ENCODE results near the gene FAM107A. TPM values are rescaled to one million over a fixed set of nuclear protein-coding genes. Genes with fewer than 3 reads are reported as not detected.

The FAM107A gene
- total and polyA plus RNA-seq, 2 of the 4 experiments (the other 2 are of a cell fraction), result not detected

- Histone ChIP-seq H2AK9ac (replicated peaks; ENCODE audit: low read depth, low read length, poor library complexity) (no peak overlapping the region), H3K4me2 (ENCODE audit: low read depth, low read length) (no peak overlapping the region), H3K14ac (replicated peaks; ENCODE audit: low read depth, low read length) (no peak overlapping the region), H3K4me3 (ENCODE audit: insufficient read depth, low read depth, low read length) (no peak overlapping the region), H3K9ac (ENCODE audit: low read depth, low read length) (no peak overlapping the region), H3K9me3 (ENCODE audit: control insufficient read depth, insufficient read depth, low read length) (no peaks in the 10 kb centered on the region), H3K18ac (ENCODE audit: low read depth, low read length) (no peak overlapping the region), H2BK15ac (ENCODE audit: low read depth, low read length) (no peak overlapping the region), H4K91ac (ENCODE audit: insufficient read depth, low read depth, low read length) (no peak overlapping the region), H4K8ac (ENCODE audit: low read depth in 2 of 2, low read length in 2 of 2) (no peak overlapping the region), H3K23ac (ENCODE audit: low read depth, low read length) (no peak overlapping the region), H3K4ac (ENCODE audit: low read depth, low read length) (no peak overlapping the region), H3K79me1 (ENCODE audit: low read depth in 1 of 2, low read length in 2 of 2) (no peaks in the 10 kb centered on the region), H4K5ac (ENCODE audit: low read depth, low read length) (no peak overlapping the region), H2BK5ac (ENCODE audit: low read depth, low read length, poor library complexity, severe bottlenecking) (no peak overlapping the region), H3K27me3 (ENCODE audit: control insufficient read depth, insufficient read depth, low read length) (no peaks in the 10 kb centered on the region), H4K20me1 (ENCODE audit: insufficient read depth, low read length) (no peaks in the 10 kb centered on the region), H2BK120ac (ENCODE audit: low read depth, low read length) (no peak overlapping the region), H2AFZ (replicated peaks; ENCODE audit: low read length, poor library complexity) (no peak overlapping the region), H3K4me1 (ENCODE audit: control insufficient read depth, insufficient read depth, low read length) (peaks cover 16% of the 10 kb centered on the region), H3K27ac (ENCODE audit: insufficient read depth, low read length) (no peak overlapping the region), H2AK5ac (ENCODE audit: low read depth, low read length) (no peak overlapping the region), H3K56ac (ENCODE audit: extremely low read depth, insufficient read depth, low read length) (no peak overlapping the region), H3K36me3 (ENCODE audit: control insufficient read depth, insufficient read depth, low read length) (peaks cover 3% of the 10 kb centered on the region; the same call in 1 of the 2 replicates), H2BK20ac (ENCODE audit: low read depth, low read length) (no peak overlapping the region), H3K9me1 (ENCODE audit: insufficient read depth, low read length) (no peaks in the 10 kb centered on the region)
- in situ Hi-C loops (cut with MboI; ENCODE audit: low sequenced_read_pairs) (loop anchor here (5.0 kb wide), 1 partner anchor 208 kb away; no protein-coding TSS in a partner anchor), dilution Hi-C loops (cut with HindIII; ENCODE audit: low sequenced_read_pairs, unreplicated experiment) (no loop called here), intact Hi-C loops (cut with micrococcal nuclease) (loop anchor here (5.0 kb wide), 1 partner anchor 43 kb away; the partner anchor contains the start of gene KCTD6)
- WGBS, 2 experiments (ENCODE audit: extremely low coverage in 2 of 2, insufficient read length in 1 of 2), result 90% methylated on average over 3 of the region's 9 CpGs; no CpG with 5 or more reads in 1 of the 2 experiments
- POLR2A ChIA-PET (ENCODE audit: unreplicated experiment), result no interaction called here
- CTCF ChIA-PET, result no interaction called here
- TF ChIP-seq SMC3 (IDR thresholded peaks at IDR 0.05; ENCODE audit: low read depth, low read length) (no peak), MAFK (IDR thresholded peaks at IDR 0.05; ENCODE audit: low read depth, low read length) (no peak), RCOR1 (IDR thresholded peaks at IDR 0.05; ENCODE audit: insufficient replicate concordance, low read length) (no peak), MXI1 (IDR thresholded peaks at IDR 0.05; ENCODE audit: borderline replicate concordance, low read depth, low read length) (no peak), POLR2A (IDR thresholded peaks at IDR 0.05; ENCODE audit: low read depth, low read length) (no peak), RFX5 (IDR thresholded peaks at IDR 0.05; ENCODE audit: low read depth, low read length) (no peak), RAD21 (IDR thresholded peaks at IDR 0.05; ENCODE audit: low read length) (no peak)
- DNase-seq (no peak), ATAC-seq (ENCODE audit: low read depth) (no peak)
- no TSS peak for BruUV-seq (replicated peaks)
Observed at GRCh38 chr3:58534592-58535494, 42.3 kb downstream of the FAM107A start.

Measured in IMR-90 (cell line).